ENCODE measurements around the gene BNC2. TPM values are rescaled to one million over a fixed set of nuclear protein-coding genes. Genes with fewer than 3 reads are reported as not detected.

Gene BNC2
- total RNA-seq, 2 donors from 2014 or later, result 2.1 to 20.0 TPM

- TF ChIP-seq CTCF (IDR thresholded peaks at IDR 0.05), result no peak
- no peak overlapping the region for H3K9ac ChIP-seq (ENCODE audit: low read depth in 2 of 2, low read length in 2 of 2)
- no peaks in the 10 kb centered on the region for H3K4me1 ChIP-seq
- H3K36me3 ChIP-seq, result no peaks in the 10 kb centered on the region
- H3K9me3 ChIP-seq, result no peaks in the 10 kb centered on the region
- intact Hi-C loops (cut with DNase I), result no loop called here
- H3K4me3 ChIP-seq, result no peak overlapping the region
- no peaks in the 10 kb centered on the region for H3K27me3 ChIP-seq
- peak overlapping the region; percentile 6 for H3K27ac ChIP-seq
- no peak for DNase-seq
These were observed 365.3 kb downstream of the BNC2 start for GRCh38 chr9:16505199-16505598.

- no peak overlapping the region for H3K9ac ChIP-seq (ENCODE audit: low read depth in 2 of 2, low read length in 2 of 2)
- intact Hi-C loops (cut with DNase I), result no loop called here
- TF ChIP-seq CTCF (IDR thresholded peaks at IDR 0.05), result no peak
- no peaks in the 10 kb centered on the region for H3K36me3 ChIP-seq
- H3K27me3 ChIP-seq, result no peaks in the 10 kb centered on the region
- no peaks in the 10 kb centered on the region for H3K9me3 ChIP-seq
- no peak overlapping the region for H3K27ac ChIP-seq
- DNase-seq, result no peak
- H3K4me1 ChIP-seq, result no peaks in the 10 kb centered on the region
- H3K4me3 ChIP-seq, result no peak overlapping the region
These were observed 368.7 kb downstream of the BNC2 start for GRCh38 chr9:16501726-16502125.

- Histone ChIP-seq H3K27me3 (no peaks in the 10 kb centered on the region), H3K4me1 (no peaks in the 10 kb centered on the region), H3K27ac (no peak overlapping the region), H3K9me3 (no peaks in the 10 kb centered on the region), H3K4me3 (no peak overlapping the region), H3K36me3 (no peaks in the 10 kb centered on the region), H3K9ac (ENCODE audit: low read depth in 2 of 2, low read length in 2 of 2) (no peak overlapping the region)
- no peak for TF ChIP-seq CTCF (IDR thresholded peaks at IDR 0.05)
- intact Hi-C loops (cut with DNase I), result no loop called here
- no peak for DNase-seq
These were observed 369.3 kb downstream of the BNC2 start for GRCh38 chr9:16501141-16501540.

- intact Hi-C loops (cut with DNase I), result no loop called here
- no peak overlapping the region for H3K9ac ChIP-seq (ENCODE audit: low read depth in 2 of 2, low read length in 2 of 2)
These were observed 370.1 kb downstream of the BNC2 start for GRCh38 chr9:16500386-16500785.

GRCh38 chr9:16499892-16500291, 370.6 kb downstream of the BNC2 start:
- intact Hi-C loops (cut with DNase I), result no loop called here
- H3K4me1 ChIP-seq, result no peaks in the 10 kb centered on the region
- no peak for TF ChIP-seq CTCF (IDR thresholded peaks at IDR 0.05)
- no peaks in the 10 kb centered on the region for H3K27me3 ChIP-seq
- H3K9ac ChIP-seq (ENCODE audit: low read depth in 2 of 2, low read length in 2 of 2), result no peak overlapping the region
- DNase-seq, result no peak
- H3K36me3 ChIP-seq, result no peaks in the 10 kb centered on the region
- no peak overlapping the region for H3K4me3 ChIP-seq
- H3K9me3 ChIP-seq, result no peaks in the 10 kb centered on the region
- H3K27ac ChIP-seq, result no peak overlapping the region

More at GRCh38 chr9:16500386-16500785, 370.1 kb downstream of the BNC2 start:
- H3K36me3 ChIP-seq, result no peaks in the 10 kb centered on the region
- H3K4me1 ChIP-seq, result no peaks in the 10 kb centered on the region
- no peak for TF ChIP-seq CTCF (IDR thresholded peaks at IDR 0.05)
- no peaks in the 10 kb centered on the region for H3K9me3 ChIP-seq
- no peak overlapping the region for H3K27ac ChIP-seq
- DNase-seq, result no peak
- no peaks in the 10 kb centered on the region for H3K27me3 ChIP-seq
- no peak overlapping the region for H3K4me3 ChIP-seq

GRCh38 chr9:16496908-16497307, 373.6 kb downstream of the BNC2 start:
- Histone ChIP-seq H3K27me3 (no peaks in the 10 kb centered on the region), H3K36me3 (no peaks in the 10 kb centered on the region)
- intact Hi-C loops (cut with DNase I), result no loop called here

More at GRCh38 chr9:16496908-16497307, 373.6 kb downstream of the BNC2 start:
- H3K4me1 ChIP-seq, result no peaks in the 10 kb centered on the region
- no peaks in the 10 kb centered on the region for H3K9me3 ChIP-seq
- DNase-seq, result no peak
- H3K4me3 ChIP-seq, result no peak overlapping the region
- H3K27ac ChIP-seq, result no peak overlapping the region
- TF ChIP-seq CTCF (IDR thresholded peaks at IDR 0.05), result no peak
- H3K9ac ChIP-seq (ENCODE audit: low read depth in 2 of 2, low read length in 2 of 2), result no peak overlapping the region

Measured in colonic mucosa (tissue), 4 donors.